Left ventricle myocardium inferior (tissue), 1 donor: Measurements from ENCODE around the gene CLEC16A. TPM values are rescaled to one million over a fixed set of nuclear protein-coding genes. Genes with fewer than 3 reads are reported as not detected.

Source experiments
- DNase-seq: peaks from one replicate; pipeline ENCODE4 v3.0.0-alpha.2; 2020
- H3K27ac ChIP-seq: fragments of 200-600 bp; replicated peaks from 2 replicates; pipeline ENCODE4 v1.8.0; 2021
- H3K27me3 ChIP-seq: fragments of 200-600 bp; 2 replicates; pipeline ENCODE4 v1.8.0; 2021; ENCODE audit warnings: low read depth
- H3K36me3 ChIP-seq: fragments of 200-600 bp; 2 replicates; pipeline ENCODE4 v1.8.0; 2021
- H3K4me1 ChIP-seq: fragments of 200-600 bp; 2 replicates; pipeline ENCODE4 v1.8.0; 2021
- H3K4me3 ChIP-seq: fragments of 200-600 bp; 2 replicates; pipeline ENCODE4 v1.8.0; 2021; ENCODE audit warnings: mild to moderate bottlenecking, moderate library complexity
- H3K9me3 ChIP-seq: fragments of 200-600 bp; replicated peaks from 2 replicates; pipeline ENCODE4 v1.8.0; 2021
- CTCF ChIP-seq: fragments of 200-600 bp; IDR thresholded peaks from 2 replicates; pipeline ENCODE4 v1.8.0; 2021; ENCODE audit warnings: antibody characterized with exemption, mild to moderate bottlenecking, borderline replicate concordance
- intact Hi-C: fragments of 100-400 bp; cut with micrococcal nuclease; formaldehyde crosslinking; loops from one replicate; pipeline ENCODE4 v1.11.0; 2022
- total RNA-seq: library from RNA; stranded (reverse); fragmentation: NEBNext Ultra II Directional; extraction: Animal tissue kit (Norgen Biotek cat#: 25700); gene quantifications from one replicate; pipeline ENCODE4 v1.2.1, GENCODE V29; 2021
- donor health status: DM: no; HTN: yes; CAD: no; lungs with severe emphysema.

The CLEC16A gene
- total RNA-seq, 1 donor from 2014 or later, result 24.6 TPM

GRCh38 chr16:11156401-11156800 is 212.0 kb downstream of the CLEC16A start:
- H3K4me1 ChIP-seq, result peaks cover 27% of the 10 kb centered on the region
- no peak for DNase-seq
- H3K9me3 ChIP-seq, result no peaks in the 10 kb centered on the region
- H3K36me3 ChIP-seq, result no peaks in the 10 kb centered on the region
- intact Hi-C loops, result no loop called here
- no peak overlapping the region for H3K4me3 ChIP-seq
- no peak for TF ChIP-seq CTCF
- H3K27me3 ChIP-seq, result no peaks in the 10 kb centered on the region
- no peak overlapping the region for H3K27ac ChIP-seq

GRCh38 chr16:11157143-11157542 is 212.8 kb downstream of the CLEC16A start:
- TF ChIP-seq CTCF, result no peak
- peaks cover 35% of the 10 kb centered on the region for H3K4me1 ChIP-seq
- H3K27ac ChIP-seq, result no peak overlapping the region
- no peak overlapping the region for H3K4me3 ChIP-seq
- intact Hi-C loops, result no loop called here
- no peaks in the 10 kb centered on the region for H3K9me3 ChIP-seq
- H3K36me3 ChIP-seq, result no peaks in the 10 kb centered on the region
- DNase-seq, result no peak
- no peaks in the 10 kb centered on the region for H3K27me3 ChIP-seq

GRCh38 chr16:11158018-11158417 is 213.7 kb downstream of the CLEC16A start:
- no peak for TF ChIP-seq CTCF
- H3K36me3 ChIP-seq, result no peaks in the 10 kb centered on the region
- intact Hi-C loops, result no loop called here

GRCh38 chr16:11159282-11159681 is 214.9 kb downstream of the CLEC16A start:
- no peak overlapping the region for H3K27ac ChIP-seq
- no peak overlapping the region for H3K4me3 ChIP-seq
- no peaks in the 10 kb centered on the region for H3K36me3 ChIP-seq
- no peaks in the 10 kb centered on the region for H3K9me3 ChIP-seq
- TF ChIP-seq CTCF, result no peak
- intact Hi-C loops, result no loop called here
- no peak for DNase-seq
- H3K4me1 ChIP-seq, result peaks cover 49% of the 10 kb centered on the region
- H3K27me3 ChIP-seq, result no peaks in the 10 kb centered on the region

More at GRCh38 chr16:11158018-11158417, 213.7 kb downstream of the CLEC16A start:
- Histone ChIP-seq H3K4me3 (no peak overlapping the region), H3K4me1 (peaks cover 44% of the 10 kb centered on the region), H3K27me3 (no peaks in the 10 kb centered on the region), H3K27ac (no peak overlapping the region), H3K9me3 (no peaks in the 10 kb centered on the region)
- DNase-seq, result no peak

GRCh38 chr16:11160676-11161115 is 216.3 kb downstream of the CLEC16A start:
- Histone ChIP-seq H3K9me3 (no peaks in the 10 kb centered on the region), H3K27me3 (no peaks in the 10 kb centered on the region), H3K27ac (peak overlapping the region; percentile 79), H3K4me1 (peaks cover 43% of the 10 kb centered on the region), H3K36me3 (no peaks in the 10 kb centered on the region), H3K4me3 (no peak overlapping the region)
- intact Hi-C loops, result no loop called here
- TF ChIP-seq CTCF, result no peak
- no peak for DNase-seq
